ENCODE results near the gene DGKH.

Gene DGKH

GRCh38 chr13:42099962-42100675 lies 51.7 kb downstream of the DGKH start:
- peaks cover 6 to 8% of the 10 kb centered on the region in 2 donors for H3K4me1 Mint-ChIP-seq (ENCODE audit: low read depth in 2 of 2)
- no peak for ATAC-seq (replicated peaks)
- H3K9me3 Mint-ChIP-seq = peaks cover 0 to 1% of the 10 kb centered on the region in 2 donors
- H3K27ac Mint-ChIP-seq = peak overlapping the region in 1 of 2 donors; percentile 9
- no peaks in the 10 kb centered on the region for H3K36me3 Mint-ChIP-seq (ENCODE audit: insufficient read depth)
- DNase-seq = no peak
- no peak overlapping the region for H3K4me3 Mint-ChIP-seq
- H3K27me3 Mint-ChIP-seq = no peaks in the 10 kb centered on the region

GRCh38 chr13:42100960-42101359 lies 52.5 kb downstream of the DGKH start:
- Mint-ChIP-seq H3K27ac (no peak overlapping the region), H3K27me3 (no peaks in the 10 kb centered on the region), H3K4me1 (ENCODE audit: low read depth in 2 of 2) (peaks cover 6 to 8% of the 10 kb centered on the region in 2 donors), H3K4me3 (no peak overlapping the region), H3K36me3 (ENCODE audit: insufficient read depth) (no peaks in the 10 kb centered on the region), H3K9me3 (peaks cover 0 to 1% of the 10 kb centered on the region in 2 donors)
- ATAC-seq (replicated peaks) = no peak
- DNase-seq = no peak

DNA sequence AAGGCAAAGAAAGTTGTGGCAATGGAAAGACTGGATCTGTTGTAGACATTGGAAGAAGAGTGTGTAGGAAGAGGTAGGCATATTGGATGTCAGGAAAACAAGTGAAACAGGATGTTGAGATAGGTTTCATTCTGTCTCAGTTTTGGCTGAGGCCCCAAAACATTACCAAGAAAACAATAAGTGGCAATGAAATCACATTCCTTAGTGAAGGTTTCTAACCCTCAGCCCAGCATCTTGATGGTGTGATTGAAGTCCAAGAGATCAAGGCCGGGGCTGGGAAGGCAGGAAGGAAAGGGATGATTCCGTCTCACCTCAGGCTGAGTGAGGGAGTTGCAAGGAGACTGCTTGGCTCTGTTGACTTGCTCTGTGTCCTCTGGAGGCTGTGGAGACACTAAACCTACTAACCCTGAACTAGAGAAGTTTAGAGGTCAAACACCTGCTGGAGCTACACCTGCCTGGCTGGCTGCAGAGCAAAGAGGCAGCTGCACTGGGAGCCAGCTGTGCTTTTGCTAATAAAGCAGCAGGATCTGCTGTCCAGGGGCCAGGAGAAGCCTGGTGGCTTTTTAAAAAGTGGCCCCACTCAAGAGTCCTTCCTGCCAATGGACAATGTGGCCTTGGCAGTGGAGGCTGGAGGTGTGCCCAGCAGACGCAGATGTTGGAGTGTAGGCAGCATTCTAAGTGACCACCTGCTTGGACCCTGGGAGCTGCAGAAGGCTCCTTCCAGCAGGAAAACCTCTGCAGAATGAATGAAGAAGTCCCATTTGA lies 53.6 kb downstream of the DGKH start:
- Mint-ChIP-seq H3K27me3 (no peaks in the 10 kb centered on the region), H3K9me3 (peaks cover 0 to 1% of the 10 kb centered on the region in 2 donors), H3K4me3 (no peak overlapping the region), H3K4me1 (ENCODE audit: low read depth in 2 of 2) (peaks cover 7 to 8% of the 10 kb centered on the region in 2 donors), H3K36me3 (ENCODE audit: insufficient read depth) (no peaks in the 10 kb centered on the region), H3K27ac (peak overlapping the region in 1 of 2 donors; percentile 0)
- no peak for DNase-seq
- ATAC-seq (replicated peaks) = no peak

DNA sequence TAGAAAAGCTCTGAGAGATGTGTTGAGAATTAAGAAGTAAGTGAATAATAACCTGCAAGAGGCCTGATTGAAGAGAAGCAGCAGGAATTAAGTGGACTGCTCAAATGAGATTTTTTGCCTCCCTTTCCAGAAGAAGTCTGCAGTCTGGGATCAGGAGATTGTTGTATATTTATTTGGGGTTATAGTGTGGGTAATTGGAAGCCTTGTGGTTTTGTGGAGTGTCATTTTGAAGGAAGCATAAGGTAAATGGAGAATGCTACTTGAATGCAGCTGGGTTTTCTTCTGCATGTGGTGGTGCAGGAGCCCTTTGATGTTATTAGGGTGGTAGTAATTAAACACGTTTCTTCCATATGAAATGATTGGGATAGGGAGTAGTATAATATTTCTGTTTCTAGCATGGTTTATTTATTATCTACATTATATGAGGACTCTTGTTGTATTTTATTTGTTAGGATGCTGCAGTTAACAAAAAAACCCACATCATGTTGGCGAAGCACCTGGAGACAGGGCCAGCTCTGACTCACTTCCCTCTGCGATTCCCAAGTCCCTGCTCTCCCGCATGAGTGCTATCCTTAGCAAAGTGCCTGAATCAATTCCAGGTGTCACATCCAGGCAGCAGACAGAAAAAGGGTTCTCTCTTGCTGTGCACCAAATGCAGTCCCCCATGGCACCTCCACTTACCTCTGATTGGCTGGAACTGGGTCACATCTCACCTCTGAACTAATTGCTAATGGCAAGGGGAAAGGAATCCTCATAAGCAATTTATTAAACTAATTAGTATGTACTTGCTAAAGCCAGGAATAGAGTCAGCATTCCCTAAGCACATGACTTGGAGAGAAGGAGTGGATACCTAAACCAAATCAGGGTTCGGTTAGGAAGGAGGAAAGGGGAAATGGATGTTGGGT lies 54.8 kb downstream of the DGKH start:
- Mint-ChIP-seq H3K9me3 (peaks cover 0 to 1% of the 10 kb centered on the region in 2 donors), H3K27me3 (no peaks in the 10 kb centered on the region), H3K4me1 (ENCODE audit: low read depth in 2 of 2) (peaks cover 8% of the 10 kb centered on the region in 2 donors), H3K4me3 (no peak overlapping the region), H3K27ac (peak overlapping the region in 1 of 2 donors; percentile 20), H3K36me3 (ENCODE audit: insufficient read depth) (no peaks in the 10 kb centered on the region)
- no peak for ATAC-seq (replicated peaks)
- no peak for DNase-seq

DNA sequence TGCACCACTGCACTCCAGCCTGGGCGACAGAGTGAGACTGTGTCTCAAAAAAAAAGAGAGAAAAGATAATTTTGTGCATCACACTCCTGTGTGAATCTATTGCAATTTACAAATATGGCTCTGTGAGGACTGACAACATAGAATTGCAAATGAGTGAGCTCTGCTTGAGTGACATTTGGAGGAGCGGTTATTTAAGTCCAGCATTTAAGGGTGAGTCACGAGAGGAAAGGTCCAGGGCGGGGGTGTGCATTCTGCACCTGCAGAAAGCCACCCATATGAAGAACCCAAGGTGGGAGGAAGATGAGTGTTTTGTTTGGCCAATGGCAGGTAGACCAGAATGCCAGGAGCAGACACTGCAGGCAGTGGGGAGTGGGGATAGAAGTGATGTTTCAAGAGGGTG lies 58.5 kb downstream of the DGKH start:
- H3K4me1 Mint-ChIP-seq (ENCODE audit: low read depth in 2 of 2) = peaks cover 6 to 7% of the 10 kb centered on the region in 2 donors
- no peak for ATAC-seq (replicated peaks)
- H3K27me3 Mint-ChIP-seq = no peaks in the 10 kb centered on the region

GRCh38 chr13:42107421-42107820 lies 59.0 kb downstream of the DGKH start:
- Mint-ChIP-seq H3K4me3 (no peak overlapping the region), H3K27me3 (no peaks in the 10 kb centered on the region), H3K4me1 (ENCODE audit: low read depth in 2 of 2) (peaks cover 6 to 7% of the 10 kb centered on the region in 2 donors), H3K9me3 (peaks cover 0 to 1% of the 10 kb centered on the region in 2 donors), H3K27ac (peak overlapping the region in 1 of 2 donors; percentile 9), H3K36me3 (ENCODE audit: insufficient read depth) (peaks cover 2% of the 10 kb centered on the region)
- ATAC-seq (replicated peaks) (no peak), DNase-seq (no peak)

More for the DNA sequence above, 58.5 kb downstream of the DGKH start:
- H3K27ac Mint-ChIP-seq = peak overlapping the region in 1 of 2 donors; percentile 9
- peaks cover 2% of the 10 kb centered on the region for H3K36me3 Mint-ChIP-seq (ENCODE audit: insufficient read depth)
- H3K9me3 Mint-ChIP-seq = peaks cover 0 to 1% of the 10 kb centered on the region in 2 donors
- DNase-seq = no peak
- no peak overlapping the region for H3K4me3 Mint-ChIP-seq

DNA sequence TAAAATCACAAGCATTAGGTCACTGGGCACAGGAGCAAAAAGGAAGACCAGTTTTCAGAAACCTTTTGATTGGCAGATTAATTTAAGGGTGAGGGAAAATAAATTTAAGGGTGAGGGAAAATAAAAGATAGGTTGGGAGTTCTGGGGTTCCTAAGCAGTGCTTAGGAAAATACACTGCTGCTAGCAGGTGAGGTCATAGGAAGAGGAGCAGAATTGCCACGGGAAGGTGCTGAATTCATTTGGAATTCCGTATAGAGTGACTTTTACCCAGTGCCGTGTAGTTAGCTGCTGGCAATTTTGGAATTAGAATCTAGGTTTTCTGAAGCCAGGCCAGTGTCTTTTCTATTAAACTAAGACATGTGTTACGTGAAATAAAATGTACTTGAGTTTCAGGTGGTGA lies 59.8 kb downstream of the DGKH start:
- H3K36me3 Mint-ChIP-seq (ENCODE audit: insufficient read depth) = peaks cover 2% of the 10 kb centered on the region
- H3K4me1 Mint-ChIP-seq (ENCODE audit: low read depth in 2 of 2) = peaks cover 6 to 7% of the 10 kb centered on the region in 2 donors
- H3K27ac Mint-ChIP-seq = peak overlapping the region in 1 of 2 donors; percentile 45
- H3K9me3 Mint-ChIP-seq = peaks cover 0 to 1% of the 10 kb centered on the region in 2 donors
- H3K4me3 Mint-ChIP-seq = no peak overlapping the region
- ATAC-seq (replicated peaks) (no peak), DNase-seq (no peak)
- no peaks in the 10 kb centered on the region for H3K27me3 Mint-ChIP-seq

GRCh38 chr13:42109957-42110356 lies 61.5 kb downstream of the DGKH start:
- Mint-ChIP-seq H3K27ac (no peak overlapping the region), H3K27me3 (no peaks in the 10 kb centered on the region), H3K4me1 (ENCODE audit: low read depth in 2 of 2) (peaks cover 6 to 7% of the 10 kb centered on the region in 2 donors), H3K4me3 (no peak overlapping the region), H3K36me3 (ENCODE audit: insufficient read depth) (peaks cover 2% of the 10 kb centered on the region), H3K9me3 (no peaks in the 10 kb centered on the region)
- no peak for DNase-seq
- ATAC-seq (replicated peaks) = no peak

DNA sequence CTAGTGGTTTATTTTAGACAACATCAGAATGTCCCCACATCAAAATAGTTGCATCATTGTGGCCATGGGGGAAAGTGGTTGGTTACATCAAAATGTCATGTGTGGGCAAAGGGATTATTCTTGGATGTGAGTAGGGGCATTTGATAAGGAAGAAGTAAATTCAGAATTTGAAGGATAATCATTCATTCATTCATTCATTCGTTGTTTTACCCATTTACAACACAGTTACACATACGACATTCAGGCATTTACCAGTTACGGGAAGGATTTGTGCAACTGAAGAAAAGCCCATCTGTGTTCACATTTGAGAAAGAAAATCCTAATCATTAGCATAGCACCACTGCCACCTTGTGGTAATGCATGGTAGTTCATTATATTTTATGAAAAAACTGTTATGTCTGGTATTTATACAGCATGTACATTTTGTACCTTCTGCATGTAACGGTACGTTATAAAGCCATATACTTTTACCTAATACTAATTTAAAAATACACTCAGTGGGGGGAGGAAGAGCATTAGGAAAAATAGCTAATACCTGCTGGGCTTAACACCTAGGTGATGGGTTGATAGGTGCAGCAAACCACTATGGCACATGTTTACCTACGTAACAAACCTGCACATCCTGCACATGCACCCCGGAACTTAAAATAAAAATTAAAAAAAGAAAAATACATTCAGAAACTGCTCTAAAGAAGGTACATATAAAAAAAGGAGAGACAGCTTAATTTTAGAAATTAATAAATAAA lies 62.1 kb downstream of the DGKH start:
- peak; percentile 52 to 65 (median 61) for DNase-seq

GRCh38 chr13:42112864-42113263 lies 64.4 kb downstream of the DGKH start:
- Mint-ChIP-seq H3K27me3 (no peaks in the 10 kb centered on the region), H3K4me1 (ENCODE audit: low read depth in 2 of 2) (peaks cover 5 to 7% of the 10 kb centered on the region in 2 donors), H3K4me3 (no peak overlapping the region), H3K9me3 (no peaks in the 10 kb centered on the region), H3K27ac (no peak overlapping the region), H3K36me3 (ENCODE audit: insufficient read depth) (peaks cover 2% of the 10 kb centered on the region)
- DNase-seq (no peak), ATAC-seq (replicated peaks) (no peak)

More for the DNA sequence above, 62.1 kb downstream of the DGKH start:
- H3K27ac Mint-ChIP-seq = no peak overlapping the region
- peaks cover 2% of the 10 kb centered on the region for H3K36me3 Mint-ChIP-seq (ENCODE audit: insufficient read depth)
- H3K9me3 Mint-ChIP-seq = no peaks in the 10 kb centered on the region
- H3K27me3 Mint-ChIP-seq = no peaks in the 10 kb centered on the region
- peaks cover 6 to 7% of the 10 kb centered on the region in 2 donors for H3K4me1 Mint-ChIP-seq (ENCODE audit: low read depth in 2 of 2)
- no peak overlapping the region for H3K4me3 Mint-ChIP-seq
- ATAC-seq (replicated peaks) = peak; percentile 72

DNA sequence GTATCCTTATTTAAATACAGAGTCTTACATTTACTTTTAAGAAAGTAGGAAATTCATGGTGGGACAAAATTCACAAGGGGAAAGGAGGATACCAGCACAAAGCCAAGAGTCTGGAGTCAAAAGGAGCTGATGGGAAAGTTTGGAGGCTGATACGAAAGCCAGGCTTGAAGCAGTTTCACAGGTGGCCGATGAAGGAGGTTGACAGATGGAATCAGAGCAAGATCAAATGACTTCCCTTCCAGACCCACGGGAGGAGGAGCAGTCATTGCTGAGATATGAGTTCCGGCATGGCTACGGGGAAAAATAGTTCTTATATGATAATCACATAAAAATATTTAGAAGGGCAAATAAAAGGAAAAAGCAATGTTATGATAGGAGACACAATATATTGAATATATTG lies 65.0 kb downstream of the DGKH start:
- Mint-ChIP-seq H3K36me3 (ENCODE audit: insufficient read depth) (peaks cover 2% of the 10 kb centered on the region), H3K27me3 (no peaks in the 10 kb centered on the region), H3K4me1 (ENCODE audit: low read depth in 2 of 2) (peaks cover 5 to 7% of the 10 kb centered on the region in 2 donors), H3K4me3 (no peak overlapping the region), H3K27ac (peak overlapping the region in 1 of 2 donors; percentile 3), H3K9me3 (no peaks in the 10 kb centered on the region)
- DNase-seq (no peak), ATAC-seq (replicated peaks) (no peak)

- no peak for DNase-seq
- H3K4me3 Mint-ChIP-seq = no peak overlapping the region
- peaks cover under 1% of the 10 kb centered on the region for H3K36me3 Mint-ChIP-seq (ENCODE audit: insufficient read depth)
- no peak for ATAC-seq (replicated peaks)
- no peaks in the 10 kb centered on the region for H3K9me3 Mint-ChIP-seq
- H3K4me1 Mint-ChIP-seq (ENCODE audit: low read depth in 2 of 2) = peaks cover 5 to 7% of the 10 kb centered on the region in 2 donors
- no peak overlapping the region for H3K27ac Mint-ChIP-seq
- no peaks in the 10 kb centered on the region for H3K27me3 Mint-ChIP-seq
Measured at GRCh38 chr13:42114278-42114677, 65.8 kb downstream of the DGKH start.
